Measurements from ENCODE around the gene MAP2K5. TPM values are rescaled to one million over a fixed set of nuclear protein-coding genes. Genes with fewer than 3 reads are reported as not detected.
"Not testable (repeated sequence)": the region's sequence is repeated elsewhere in the genome, so short reads cannot be mapped to it uniquely, and the experiment has no call there.

Gene MAP2K5
- total RNA-seq, 2 donors from 2014 or later, result 27.1 to 30.4 TPM

- Mint-ChIP-seq H3K4me3 (no peak overlapping the region), H3K27me3 (no peaks in the 10 kb centered on the region), H3K4me1 (peaks cover 10% of the 10 kb centered on the region), H3K36me3 (ENCODE audit: low read depth) (peaks cover 23% of the 10 kb centered on the region), H3K27ac (no peak overlapping the region)
- no peaks in the 10 kb centered on the region for H3K9me3 ChIP-seq (ENCODE audit: control insufficient read depth, low read length, poor library complexity, severe bottlenecking)
- ATAC-seq (no peak), DNase-seq (no peak)
These were observed 97.1 kb downstream of the MAP2K5 start for GRCh38 chr15:67639591-67639990.

DNA sequence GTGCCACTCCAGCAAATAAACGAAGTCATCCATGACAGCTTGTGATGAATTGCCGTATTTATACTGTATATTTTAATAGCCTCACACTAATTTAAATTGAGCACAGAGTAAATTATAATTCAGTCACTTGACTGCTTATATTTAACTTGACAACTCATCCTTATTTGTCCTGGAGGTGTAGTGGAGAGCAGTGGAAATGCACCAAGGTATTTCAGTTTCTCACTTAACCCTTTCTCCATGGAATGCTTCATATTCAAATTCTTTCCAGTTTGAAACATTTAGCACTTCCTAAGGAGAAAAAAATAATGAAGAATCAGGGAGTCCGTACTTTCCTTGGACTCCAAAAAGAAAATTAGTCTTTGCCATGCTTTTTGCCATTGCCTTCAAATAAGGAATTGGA, 99.0 kb downstream of the MAP2K5 start:
- H3K27me3 Mint-ChIP-seq, result no peaks in the 10 kb centered on the region
- no peak overlapping the region for H3K4me3 Mint-ChIP-seq
- no peak overlapping the region for H3K27ac Mint-ChIP-seq
- H3K9me3 ChIP-seq (ENCODE audit: control insufficient read depth, low read length, poor library complexity, severe bottlenecking), result no peaks in the 10 kb centered on the region
- DNase-seq (no peak), ATAC-seq (no peak)
- peaks cover 7% of the 10 kb centered on the region for H3K4me1 Mint-ChIP-seq
- peaks cover 20% of the 10 kb centered on the region for H3K36me3 Mint-ChIP-seq (ENCODE audit: low read depth)

- peaks cover 5% of the 10 kb centered on the region for H3K4me1 Mint-ChIP-seq
- ATAC-seq (no peak), DNase-seq (no peak)
These were observed 104.3 kb downstream of the MAP2K5 start for GRCh38 chr15:67646847-67647246.

GRCh38 chr15:67652586-67652985, 110.1 kb downstream of the MAP2K5 start:
- H3K9me3 ChIP-seq (ENCODE audit: control insufficient read depth, low read length, poor library complexity, severe bottlenecking), result no peaks in the 10 kb centered on the region
- ATAC-seq (no peak), DNase-seq (no peak)
- Mint-ChIP-seq H3K27ac (no peak overlapping the region), H3K27me3 (no peaks in the 10 kb centered on the region), H3K36me3 (ENCODE audit: low read depth) (peaks cover 6% of the 10 kb centered on the region), H3K4me3 (no peak overlapping the region), H3K4me1 (peaks cover 2% of the 10 kb centered on the region)

More at GRCh38 chr15:67646847-67647246, 104.3 kb downstream of the MAP2K5 start:
- Mint-ChIP-seq H3K27ac (no peak overlapping the region), H3K4me3 (no peak overlapping the region), H3K27me3 (no peaks in the 10 kb centered on the region), H3K36me3 (ENCODE audit: low read depth) (peaks cover 8% of the 10 kb centered on the region)
- no peaks in the 10 kb centered on the region for H3K9me3 ChIP-seq (ENCODE audit: control insufficient read depth, low read length, poor library complexity, severe bottlenecking)

GRCh38 chr15:67660446-67660845, 117.9 kb downstream of the MAP2K5 start:
- Mint-ChIP-seq H3K27ac (no peak overlapping the region), H3K27me3 (no peaks in the 10 kb centered on the region), H3K4me1 (peaks cover 2% of the 10 kb centered on the region), H3K4me3 (no peak overlapping the region), H3K36me3 (ENCODE audit: low read depth) (peaks cover 5% of the 10 kb centered on the region)
- no peaks in the 10 kb centered on the region for H3K9me3 ChIP-seq (ENCODE audit: control insufficient read depth, low read length, poor library complexity, severe bottlenecking)
- DNase-seq (no peak), ATAC-seq (no peak)

DNA sequence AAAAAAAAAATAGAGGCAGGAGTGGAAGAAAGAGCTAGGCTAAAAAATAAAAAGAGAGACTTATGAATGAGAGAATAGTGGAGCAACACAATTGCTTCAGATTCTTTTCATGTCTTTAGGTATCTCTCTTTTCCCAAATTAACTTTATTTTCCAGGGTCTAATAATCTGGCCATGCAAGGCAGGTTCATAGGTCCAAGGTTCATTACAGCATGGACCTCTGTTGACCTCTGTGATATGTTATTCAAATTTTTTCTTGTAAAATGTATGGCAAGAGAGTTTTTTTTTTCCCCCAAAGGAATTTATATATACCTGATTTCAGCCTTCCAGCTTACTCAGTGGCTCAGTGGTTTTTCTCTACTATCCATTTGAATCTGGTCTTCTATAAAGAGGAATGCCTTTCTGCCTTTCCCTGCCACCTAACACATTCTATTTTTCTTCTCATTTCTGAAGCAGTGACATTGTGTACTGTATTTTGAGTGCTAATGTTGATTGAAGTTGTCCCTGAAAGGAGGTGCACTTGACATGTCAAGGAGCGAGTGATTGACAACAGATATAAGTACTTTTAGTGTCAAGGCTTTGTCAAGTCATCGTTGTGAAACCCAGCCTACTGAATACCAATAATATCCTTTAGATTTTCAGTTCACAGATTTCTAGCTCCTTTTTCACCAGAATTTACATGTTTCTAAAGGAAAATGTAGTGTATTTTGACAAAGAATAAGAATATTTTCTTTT, 118.5 kb downstream of the MAP2K5 start:
- Mint-ChIP-seq H3K36me3 (ENCODE audit: low read depth) (peaks cover 5% of the 10 kb centered on the region), H3K27me3 (no peaks in the 10 kb centered on the region), H3K4me1 (peaks cover 2% of the 10 kb centered on the region), H3K27ac (no peak overlapping the region), H3K4me3 (no peak overlapping the region)
- no peaks in the 10 kb centered on the region for H3K9me3 ChIP-seq (ENCODE audit: control insufficient read depth, low read length, poor library complexity, severe bottlenecking)
- no peak for ATAC-seq
- DNase-seq, result no peak

DNA sequence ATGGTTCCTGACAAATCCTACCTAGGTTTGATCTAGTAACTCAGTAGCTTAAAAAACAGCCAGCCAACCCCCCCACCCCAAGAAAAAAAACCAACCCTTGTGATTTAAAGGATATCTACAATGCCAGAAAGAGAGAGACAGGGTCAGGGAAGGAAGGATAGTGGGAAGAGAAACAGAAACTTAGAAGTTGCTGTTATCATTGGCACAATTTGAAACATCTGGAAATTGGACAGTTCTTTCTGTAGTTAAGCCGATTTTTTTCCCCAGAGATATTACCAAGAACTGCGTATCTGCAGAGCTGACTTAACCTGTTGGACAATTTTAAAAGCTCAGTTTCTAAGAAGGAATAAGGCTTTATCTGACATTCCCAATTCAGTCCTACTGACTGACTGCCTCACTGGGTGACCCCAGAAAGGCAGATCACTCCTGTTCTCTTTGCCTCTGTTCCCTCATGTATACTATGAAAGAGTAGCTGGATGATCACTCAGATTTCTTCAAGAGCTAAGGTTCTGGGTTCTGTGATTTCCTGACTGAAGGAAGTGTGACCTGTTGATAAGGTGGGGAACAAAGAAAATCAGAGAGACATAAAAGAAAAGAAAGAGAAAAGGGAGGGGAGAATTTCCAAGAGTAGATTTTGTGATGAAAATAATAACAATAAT, 128.3 kb downstream of the MAP2K5 start:
- H3K9me3 ChIP-seq (ENCODE audit: control insufficient read depth, low read length, poor library complexity, severe bottlenecking), result no peaks in the 10 kb centered on the region
- Mint-ChIP-seq H3K4me3 (no peak overlapping the region), H3K27me3 (no peaks in the 10 kb centered on the region), H3K4me1 (no peaks in the 10 kb centered on the region), H3K27ac (no peak overlapping the region), H3K36me3 (ENCODE audit: low read depth) (peaks cover 12% of the 10 kb centered on the region)
- no peak for DNase-seq
- no peak for ATAC-seq

DNA sequence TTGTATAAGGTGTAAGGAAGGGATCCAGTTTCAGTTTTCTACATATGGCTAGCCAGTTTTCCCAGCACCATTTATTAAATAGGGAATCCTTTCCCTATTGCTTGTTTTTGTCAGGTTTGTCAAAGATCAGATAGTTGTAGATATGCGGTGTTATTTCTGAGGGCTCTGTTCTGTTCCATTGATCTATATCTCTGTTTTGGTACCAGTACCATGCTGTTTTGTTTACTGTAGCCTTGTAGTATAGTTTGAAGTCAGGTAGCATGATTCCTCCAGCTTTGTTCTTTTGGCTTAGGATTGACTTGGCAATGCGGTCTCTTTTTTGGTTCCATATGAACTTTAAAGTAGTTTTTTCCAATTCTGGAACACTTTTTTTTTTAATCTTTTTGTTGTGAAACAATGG, 130.3 kb downstream of the MAP2K5 start:
- ATAC-seq; H3K27me3 Mint-ChIP-seq; H3K4me3 Mint-ChIP-seq; H3K27ac Mint-ChIP-seq; H3K9me3 ChIP-seq (ENCODE audit: control insufficient read depth, low read length, poor library complexity, severe bottlenecking); DNase-seq; H3K4me1 Mint-ChIP-seq: not testable (repeated sequence)
- peaks cover 12% of the 10 kb centered on the region for H3K36me3 Mint-ChIP-seq (ENCODE audit: low read depth)

DNA sequence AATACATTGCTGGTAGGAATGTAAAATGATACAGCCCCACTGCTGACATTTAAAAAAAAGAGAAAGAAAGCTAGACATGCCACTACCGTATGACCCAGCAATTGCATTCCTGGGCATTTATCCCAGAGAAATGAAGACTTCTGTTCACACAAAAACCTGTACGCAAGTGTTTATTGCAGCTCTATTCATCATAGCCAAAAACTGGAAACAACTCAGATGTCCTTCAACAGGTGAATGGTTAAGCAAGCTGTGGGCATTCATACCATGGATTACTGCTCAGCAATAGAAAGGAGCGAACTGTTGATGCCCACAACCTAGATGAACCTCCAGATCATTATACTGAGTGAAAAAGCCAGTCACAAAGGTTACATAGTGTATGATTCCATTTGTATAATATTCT, 132.5 kb downstream of the MAP2K5 start:
- H3K4me3 Mint-ChIP-seq, result no peak overlapping the region
- no peak overlapping the region for H3K27ac Mint-ChIP-seq
- no peaks in the 10 kb centered on the region for H3K9me3 ChIP-seq (ENCODE audit: control insufficient read depth, low read length, poor library complexity, severe bottlenecking)
- H3K27me3 Mint-ChIP-seq, result no peaks in the 10 kb centered on the region
- H3K4me1 Mint-ChIP-seq, result no peaks in the 10 kb centered on the region
- H3K36me3 Mint-ChIP-seq (ENCODE audit: low read depth), result peaks cover 9% of the 10 kb centered on the region
- ATAC-seq, result no peak
- no peak for DNase-seq

- H3K9me3 ChIP-seq (ENCODE audit: control insufficient read depth, low read length, poor library complexity, severe bottlenecking), result no peaks in the 10 kb centered on the region
- Mint-ChIP-seq H3K36me3 (ENCODE audit: low read depth) (peaks cover 8% of the 10 kb centered on the region), H3K4me1 (no peaks in the 10 kb centered on the region), H3K27ac (peak overlapping the region; percentile 47), H3K4me3 (no peak overlapping the region), H3K27me3 (no peaks in the 10 kb centered on the region)
- DNase-seq, result no peak
- no peak for ATAC-seq
These were observed 135.6 kb downstream of the MAP2K5 start for GRCh38 chr15:67678089-67678488.

DNA sequence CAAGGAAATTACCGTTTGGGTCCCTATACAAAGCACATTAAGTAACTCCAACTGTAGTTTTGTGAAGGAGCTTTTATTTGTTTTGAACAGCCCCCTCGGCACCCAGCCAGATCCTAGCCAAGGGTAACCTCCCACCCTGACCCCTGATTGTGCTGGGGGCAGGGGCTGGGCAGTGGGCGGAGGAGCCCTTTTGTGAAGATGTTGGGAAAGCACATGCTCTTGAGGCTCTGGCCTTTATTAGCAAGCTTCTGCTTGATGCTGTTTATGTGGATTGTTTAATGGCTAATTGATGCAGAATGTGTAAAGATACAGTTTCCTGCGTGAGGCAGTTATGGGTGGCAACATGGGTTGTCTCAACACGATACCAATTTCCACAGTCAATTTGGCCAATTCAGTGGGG, 136.5 kb downstream of the MAP2K5 start:
- peaks cover 3% of the 10 kb centered on the region for H3K9me3 ChIP-seq (ENCODE audit: control insufficient read depth, low read length, poor library complexity, severe bottlenecking)
- Mint-ChIP-seq H3K4me1 (no peaks in the 10 kb centered on the region), H3K27ac (no peak overlapping the region), H3K27me3 (no peaks in the 10 kb centered on the region), H3K4me3 (no peak overlapping the region), H3K36me3 (ENCODE audit: low read depth) (peaks cover 8% of the 10 kb centered on the region)
- DNase-seq (no peak), ATAC-seq (no peak)

DNA sequence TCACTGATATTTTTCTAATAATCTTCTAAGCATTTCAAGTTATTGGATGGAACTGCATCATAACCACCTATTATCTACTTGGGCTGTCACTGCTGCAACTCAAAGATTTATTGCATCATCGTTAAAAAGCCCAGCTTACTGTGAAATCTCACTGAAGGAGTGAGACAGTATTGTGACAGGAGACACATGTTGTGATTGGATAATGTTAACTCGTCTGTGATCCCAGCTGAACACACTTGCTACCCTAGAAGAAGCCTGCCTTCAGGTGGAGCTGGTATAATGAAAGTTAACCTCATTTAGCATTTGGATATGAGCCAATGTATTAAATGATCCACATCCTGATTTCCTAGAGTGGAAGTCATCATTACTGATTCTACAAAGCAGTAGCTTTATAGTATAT, 138.1 kb downstream of the MAP2K5 start:
- Mint-ChIP-seq H3K4me1 (no peaks in the 10 kb centered on the region), H3K27ac (no peak overlapping the region), H3K4me3 (no peak overlapping the region), H3K36me3 (ENCODE audit: low read depth) (peaks cover 2% of the 10 kb centered on the region), H3K27me3 (no peaks in the 10 kb centered on the region)
- peaks cover 12% of the 10 kb centered on the region for H3K9me3 ChIP-seq (ENCODE audit: control insufficient read depth, low read length, poor library complexity, severe bottlenecking)
- DNase-seq (no peak), ATAC-seq (no peak)

DNA sequence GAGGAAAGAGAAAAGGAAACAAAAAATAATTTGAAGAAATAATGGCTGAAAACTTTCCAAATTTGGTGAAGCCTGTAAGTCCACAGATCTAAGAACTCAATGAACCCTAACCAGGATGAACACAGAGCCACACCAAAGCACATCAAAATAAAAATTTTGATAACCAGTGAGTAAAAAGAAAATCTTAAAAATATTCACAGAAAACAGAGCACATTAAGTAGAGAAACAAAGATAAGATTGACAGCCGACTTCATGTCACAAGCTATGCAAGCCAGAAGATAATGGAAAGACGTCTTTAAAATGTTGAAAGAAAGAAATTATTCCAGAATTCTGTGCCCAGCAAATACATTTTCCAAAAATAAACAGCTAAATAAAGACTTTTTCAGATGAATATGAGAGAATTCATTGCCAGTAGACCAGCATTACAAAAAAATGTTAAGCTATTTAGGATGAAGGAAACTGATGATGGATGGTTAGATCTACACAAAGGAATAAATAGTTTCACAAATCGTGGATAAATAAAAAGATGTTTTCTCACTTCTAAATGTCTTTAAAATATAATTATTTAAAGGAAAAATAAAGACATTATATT, 142.6 kb downstream of the MAP2K5 start:
- no peak overlapping the region for H3K27ac Mint-ChIP-seq
- no peaks in the 10 kb centered on the region for H3K4me1 Mint-ChIP-seq
- DNase-seq, result no peak
- H3K36me3 Mint-ChIP-seq (ENCODE audit: low read depth), result peaks cover 3% of the 10 kb centered on the region
- no peaks in the 10 kb centered on the region for H3K27me3 Mint-ChIP-seq
- no peak for ATAC-seq
- peaks cover 14% of the 10 kb centered on the region for H3K9me3 ChIP-seq (ENCODE audit: control insufficient read depth, low read length, poor library complexity, severe bottlenecking)
- H3K4me3 Mint-ChIP-seq, result no peak overlapping the region

Measured in T-helper 17 cell (primary cell).